WTC11 (cell line): ENCODE measurements around the gene PLA2G5. TPM values are rescaled to one million over a fixed set of nuclear protein-coding genes. Genes with fewer than 3 reads are reported as not detected.

Experiments used
- ATAC-seq: fragments of 200-7000 bp; cut with Tn5 transposase; 2 replicates; pipeline ENCODE4 v1.10.0; 2021; ENCODE audit warnings: mild to moderate bottlenecking, moderate library complexity
- CTCF ChIA-PET: fragments of 300-600 bp; sonication (Branson Sonifier 250); formaldehyde crosslinking; loops from one replicate; lab custom pipeline; 2021; ENCODE audit warnings: antibody characterized with exemption; lab: Charles Lee
- POLR2A ChIA-PET: fragments of 350-600 bp; sonication (Branson Sonifier 250); formaldehyde crosslinking; loops from one replicate; lab custom pipeline; 2021; ENCODE audit warnings: antibody characterized with exemption; lab: Charles Lee
- DNase-seq: peaks from one replicate; pipeline ENCODE4 v3.0.0; 2021; ENCODE audit warnings: low spot score
- H3K27ac Mint-ChIP-seq: 2 replicates; pipeline ENCODE4 v1.8.0; 2021; ENCODE audit warnings: mixed read lengths
- H3K27me3 Mint-ChIP-seq: 2 replicates; pipeline ENCODE4 v1.8.0; 2021; ENCODE audit warnings: low read depth, mild to moderate bottlenecking, moderate library complexity, mixed read lengths
- H3K36me3 Mint-ChIP-seq: 2 replicates; pipeline ENCODE4 v1.8.0; 2021; ENCODE audit warnings: mixed read lengths
- H3K4me1 Mint-ChIP-seq: 2 replicates; pipeline ENCODE4 v1.8.0; 2022; ENCODE audit warnings: mixed read lengths
- H3K4me3 Mint-ChIP-seq: 2 replicates; pipeline ENCODE4 v1.8.0; 2021; ENCODE audit warnings: mild to moderate bottlenecking, moderate library complexity, mixed read lengths
- H3K9me3 Mint-ChIP-seq: 2 replicates; pipeline ENCODE4 v1.8.0; 2021; ENCODE audit warnings: mixed read lengths
- CREB1 ChIP-seq: sonication (generic); formaldehyde crosslinking; IDR thresholded peaks from 2 replicates; pipeline ENCODE4 v1.8.0; 2023; ENCODE audit warnings: mild to moderate bottlenecking, missing genetic modification reagents
- KAT7 ChIP-seq: sonication (generic); formaldehyde crosslinking; IDR thresholded peaks from 2 replicates; pipeline ENCODE4 v1.8.1; 2023; ENCODE audit warnings: missing genetic modification reagents, mild to moderate bottlenecking, borderline replicate concordance
- MYBL2 ChIP-seq: sonication (generic); formaldehyde crosslinking; IDR thresholded peaks from 2 replicates; pipeline ENCODE4 v1.8.1; 2023; ENCODE audit warnings: mild to moderate bottlenecking, moderate library complexity, missing genetic modification reagents
- NR2C2 ChIP-seq: sonication (generic); formaldehyde crosslinking; IDR thresholded peaks from 2 replicates; pipeline ENCODE4 v1.8.0; 2022; ENCODE audit warnings: mild to moderate bottlenecking, missing genetic modification reagents
- RORB ChIP-seq: fragments of 250-450 bp; sonication (Bioruptor Pico); IDR thresholded peaks from 2 replicates; pipeline ENCODE4 v1.9.0; 2021; ENCODE audit warnings: mild to moderate bottlenecking
- SOX15 ChIP-seq: fragments of 250-450 bp; sonication (Bioruptor Pico); IDR thresholded peaks from 2 replicates; pipeline ENCODE4 v1.9.0; 2021; ENCODE audit warnings: mild to moderate bottlenecking
- TEAD1 ChIP-seq: sonication (generic); formaldehyde crosslinking; IDR thresholded peaks from 2 replicates; pipeline ENCODE4 v1.8.0; 2022; ENCODE audit warnings: mild to moderate bottlenecking, missing genetic modification reagents
- TP53 ChIP-seq: sonication (generic); formaldehyde crosslinking; IDR thresholded peaks from 2 replicates; pipeline ENCODE4 v1.8.1; 2023; ENCODE audit warnings: mild to moderate bottlenecking, missing genetic modification reagents
- ZNF281 ChIP-seq: sonication (generic); formaldehyde crosslinking; IDR thresholded peaks from 2 replicates; pipeline ENCODE4 v1.8.0; 2023; ENCODE audit warnings: mild to moderate bottlenecking, missing genetic modification reagents
- ZNF671 ChIP-seq: fragments of 250-450 bp; sonication (Bioruptor Pico); IDR thresholded peaks from 2 replicates; pipeline ENCODE4 v1.8.0; 2021; ENCODE audit warnings: mild to moderate bottlenecking
- total RNA-seq: library from RNA; stranded (reverse); gene quantifications from 3 replicates; pipeline ENCODE4 v1.2.3, GENCODE V29; 2021
- TF ChIP-seq, protein P1 (sequence below): sonication (generic); formaldehyde crosslinking; IDR thresholded peaks from 2 replicates; pipeline ENCODE4 v1.8.1; 2022; ENCODE audit warnings: low read depth, missing genetic modification reagents, borderline replicate concordance
- TF ChIP-seq, protein P2 (sequence below): fragments of 250-450 bp; sonication (Bioruptor Pico); IDR thresholded peaks from 2 replicates; pipeline ENCODE4 v1.8.0; 2021; ENCODE audit warnings: mild to moderate bottlenecking
- TF ChIP-seq, protein P3 (sequence below): sonication (generic); formaldehyde crosslinking; IDR thresholded peaks from 2 replicates; pipeline ENCODE4 v1.8.0; 2022; ENCODE audit warnings: mild to moderate bottlenecking, missing genetic modification reagents
- TF ChIP-seq, protein P4 (sequence below): sonication (generic); formaldehyde crosslinking; IDR thresholded peaks from 2 replicates; pipeline ENCODE4 v1.8.0; 2022; ENCODE audit warnings: mild to moderate bottlenecking, missing genetic modification reagents
- TF ChIP-seq, protein P5 (sequence below): fragments of 200-600 bp; IDR thresholded peaks from 2 replicates; pipeline ENCODE4 v1.8.0; 2022; ENCODE audit warnings: antibody characterized with exemption
- TF ChIP-seq, protein P6 (sequence below): fragments of 250-450 bp; sonication (Bioruptor Pico); IDR thresholded peaks from 2 replicates; pipeline ENCODE4 v1.9.0; 2021; ENCODE audit warnings: mild to moderate bottlenecking

PLA2G5 gene
- total RNA-seq, 1 experiment from 2014 or later = not detected

DNA sequence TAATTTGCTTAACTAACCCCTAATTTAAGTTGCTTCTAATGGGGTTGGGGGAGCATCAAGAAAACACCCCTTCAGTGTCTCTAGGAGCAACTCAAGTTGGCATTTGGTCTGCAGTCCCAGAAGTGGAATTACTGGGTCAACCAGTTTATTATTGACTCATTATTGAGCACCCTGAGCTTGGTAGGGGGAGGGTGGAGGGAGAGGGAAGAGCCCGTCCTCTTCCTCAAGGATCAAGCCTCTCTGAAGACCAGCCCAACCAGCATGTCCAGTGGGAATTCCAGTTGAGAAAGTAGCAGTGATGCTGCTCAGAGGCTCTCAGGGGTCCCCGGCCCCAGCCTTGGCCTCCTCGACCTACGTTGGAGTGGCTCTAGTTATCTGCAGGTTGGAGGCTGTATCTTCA is 67.1 kb downstream of the PLA2G5 start (continued):
- TF ChIP-seq, protein P1, sequence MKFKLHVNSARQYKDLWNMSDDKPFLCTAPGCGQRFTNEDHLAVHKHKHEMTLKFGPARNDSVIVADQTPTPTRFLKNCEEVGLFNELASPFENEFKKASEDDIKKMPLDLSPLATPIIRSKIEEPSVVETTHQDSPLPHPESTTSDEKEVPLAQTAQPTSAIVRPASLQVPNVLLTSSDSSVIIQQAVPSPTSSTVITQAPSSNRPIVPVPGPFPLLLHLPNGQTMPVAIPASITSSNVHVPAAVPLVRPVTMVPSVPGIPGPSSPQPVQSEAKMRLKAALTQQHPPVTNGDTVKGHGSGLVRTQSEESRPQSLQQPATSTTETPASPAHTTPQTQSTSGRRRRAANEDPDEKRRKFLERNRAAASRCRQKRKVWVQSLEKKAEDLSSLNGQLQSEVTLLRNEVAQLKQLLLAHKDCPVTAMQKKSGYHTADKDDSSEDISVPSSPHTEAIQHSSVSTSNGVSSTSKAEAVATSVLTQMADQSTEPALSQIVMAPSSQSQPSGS (CRISPR knock-in tag) = no peak
- TF ChIP-seq, protein P2, sequence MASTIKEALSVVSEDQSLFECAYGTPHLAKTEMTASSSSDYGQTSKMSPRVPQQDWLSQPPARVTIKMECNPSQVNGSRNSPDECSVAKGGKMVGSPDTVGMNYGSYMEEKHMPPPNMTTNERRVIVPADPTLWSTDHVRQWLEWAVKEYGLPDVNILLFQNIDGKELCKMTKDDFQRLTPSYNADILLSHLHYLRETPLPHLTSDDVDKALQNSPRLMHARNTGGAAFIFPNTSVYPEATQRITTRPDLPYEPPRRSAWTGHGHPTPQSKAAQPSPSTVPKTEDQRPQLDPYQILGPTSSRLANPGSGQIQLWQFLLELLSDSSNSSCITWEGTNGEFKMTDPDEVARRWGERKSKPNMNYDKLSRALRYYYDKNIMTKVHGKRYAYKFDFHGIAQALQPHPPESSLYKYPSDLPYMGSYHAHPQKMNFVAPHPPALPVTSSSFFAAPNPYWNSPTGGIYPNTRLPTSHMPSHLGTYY = no peak
- TF ChIP-seq, protein P3, sequence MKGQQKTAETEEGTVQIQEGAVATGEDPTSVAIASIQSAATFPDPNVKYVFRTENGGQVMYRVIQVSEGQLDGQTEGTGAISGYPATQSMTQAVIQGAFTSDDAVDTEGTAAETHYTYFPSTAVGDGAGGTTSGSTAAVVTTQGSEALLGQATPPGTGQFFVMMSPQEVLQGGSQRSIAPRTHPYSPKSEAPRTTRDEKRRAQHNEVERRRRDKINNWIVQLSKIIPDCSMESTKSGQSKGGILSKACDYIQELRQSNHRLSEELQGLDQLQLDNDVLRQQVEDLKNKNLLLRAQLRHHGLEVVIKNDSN (CRISPR knock-in tag) = no peak
- TF ChIP-seq, protein P4, sequence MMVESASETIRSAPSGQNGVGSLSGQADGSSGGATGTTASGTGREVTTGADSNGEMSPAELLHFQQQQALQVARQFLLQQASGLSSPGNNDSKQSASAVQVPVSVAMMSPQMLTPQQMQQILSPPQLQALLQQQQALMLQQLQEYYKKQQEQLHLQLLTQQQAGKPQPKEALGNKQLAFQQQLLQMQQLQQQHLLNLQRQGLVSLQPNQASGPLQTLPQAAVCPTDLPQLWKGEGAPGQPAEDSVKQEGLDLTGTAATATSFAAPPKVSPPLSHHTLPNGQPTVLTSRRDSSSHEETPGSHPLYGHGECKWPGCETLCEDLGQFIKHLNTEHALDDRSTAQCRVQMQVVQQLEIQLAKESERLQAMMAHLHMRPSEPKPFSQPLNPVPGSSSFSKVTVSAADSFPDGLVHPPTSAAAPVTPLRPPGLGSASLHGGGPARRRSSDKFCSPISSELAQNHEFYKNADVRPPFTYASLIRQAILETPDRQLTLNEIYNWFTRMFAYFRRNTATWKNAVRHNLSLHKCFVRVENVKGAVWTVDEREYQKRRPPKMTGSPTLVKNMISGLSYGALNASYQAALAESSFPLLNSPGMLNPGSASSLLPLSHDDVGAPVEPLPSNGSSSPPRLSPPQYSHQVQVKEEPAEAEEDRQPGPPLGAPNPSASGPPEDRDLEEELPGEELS = no peak
- no peak for TF ChIP-seq KAT7
- TF ChIP-seq CREB1 = no peak
- no peak for TF ChIP-seq RORB (CRISPR knock-in tag)
- TF ChIP-seq ZNF671 (CRISPR knock-in tag) = no peak
- TF ChIP-seq TP53 (CRISPR knock-in tag) = no peak
- no peak for TF ChIP-seq TEAD1 (CRISPR knock-in tag)
- TF ChIP-seq ZNF281 = no peak
- TF ChIP-seq, all 79 proteins: peak for 0

DNA sequence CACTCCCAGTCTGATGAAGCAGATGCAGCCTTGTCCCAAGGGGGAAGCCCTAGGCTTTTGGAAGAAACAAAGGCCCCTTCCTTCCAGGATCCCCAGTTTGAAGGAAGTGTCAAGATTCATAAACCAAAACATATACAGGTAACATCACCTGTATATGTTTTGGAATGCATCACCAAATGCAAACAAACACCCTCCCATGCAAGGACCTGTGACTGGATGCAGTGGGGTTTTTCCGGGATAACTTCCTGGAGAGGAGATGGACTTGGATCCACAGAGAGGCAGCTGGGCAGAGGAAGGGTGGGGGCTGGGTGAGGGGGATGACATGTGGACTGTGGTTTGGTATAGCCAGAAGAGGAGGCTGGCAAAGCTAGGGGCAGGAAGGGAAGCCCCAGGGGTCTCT is 67.6 kb downstream of the PLA2G5 start:
- no peak overlapping the region for H3K4me3 Mint-ChIP-seq
- 0 out of 2 replicates have a peak, but pooled peaks cover 3% of the 10 kb centered on the region for H3K27me3 Mint-ChIP-seq
- POLR2A ChIA-PET = no interaction called here
- no peaks in the 10 kb centered on the region for H3K4me1 Mint-ChIP-seq
- TF ChIP-seq NR2C2 (CRISPR knock-in tag) (no peak), SOX15 (CRISPR knock-in tag) (no peak), MYBL2 (CRISPR knock-in tag) (no peak), CREB1 (no peak), ZNF671 (CRISPR knock-in tag) (no peak)
- TF ChIP-seq, protein P5, sequence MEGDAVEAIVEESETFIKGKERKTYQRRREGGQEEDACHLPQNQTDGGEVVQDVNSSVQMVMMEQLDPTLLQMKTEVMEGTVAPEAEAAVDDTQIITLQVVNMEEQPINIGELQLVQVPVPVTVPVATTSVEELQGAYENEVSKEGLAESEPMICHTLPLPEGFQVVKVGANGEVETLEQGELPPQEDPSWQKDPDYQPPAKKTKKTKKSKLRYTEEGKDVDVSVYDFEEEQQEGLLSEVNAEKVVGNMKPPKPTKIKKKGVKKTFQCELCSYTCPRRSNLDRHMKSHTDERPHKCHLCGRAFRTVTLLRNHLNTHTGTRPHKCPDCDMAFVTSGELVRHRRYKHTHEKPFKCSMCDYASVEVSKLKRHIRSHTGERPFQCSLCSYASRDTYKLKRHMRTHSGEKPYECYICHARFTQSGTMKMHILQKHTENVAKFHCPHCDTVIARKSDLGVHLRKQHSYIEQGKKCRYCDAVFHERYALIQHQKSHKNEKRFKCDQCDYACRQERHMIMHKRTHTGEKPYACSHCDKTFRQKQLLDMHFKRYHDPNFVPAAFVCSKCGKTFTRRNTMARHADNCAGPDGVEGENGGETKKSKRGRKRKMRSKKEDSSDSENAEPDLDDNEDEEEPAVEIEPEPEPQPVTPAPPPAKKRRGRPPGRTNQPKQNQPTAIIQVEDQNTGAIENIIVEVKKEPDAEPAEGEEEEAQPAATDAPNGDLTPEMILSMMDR = no peak
- TF ChIP-seq, protein P6, sequence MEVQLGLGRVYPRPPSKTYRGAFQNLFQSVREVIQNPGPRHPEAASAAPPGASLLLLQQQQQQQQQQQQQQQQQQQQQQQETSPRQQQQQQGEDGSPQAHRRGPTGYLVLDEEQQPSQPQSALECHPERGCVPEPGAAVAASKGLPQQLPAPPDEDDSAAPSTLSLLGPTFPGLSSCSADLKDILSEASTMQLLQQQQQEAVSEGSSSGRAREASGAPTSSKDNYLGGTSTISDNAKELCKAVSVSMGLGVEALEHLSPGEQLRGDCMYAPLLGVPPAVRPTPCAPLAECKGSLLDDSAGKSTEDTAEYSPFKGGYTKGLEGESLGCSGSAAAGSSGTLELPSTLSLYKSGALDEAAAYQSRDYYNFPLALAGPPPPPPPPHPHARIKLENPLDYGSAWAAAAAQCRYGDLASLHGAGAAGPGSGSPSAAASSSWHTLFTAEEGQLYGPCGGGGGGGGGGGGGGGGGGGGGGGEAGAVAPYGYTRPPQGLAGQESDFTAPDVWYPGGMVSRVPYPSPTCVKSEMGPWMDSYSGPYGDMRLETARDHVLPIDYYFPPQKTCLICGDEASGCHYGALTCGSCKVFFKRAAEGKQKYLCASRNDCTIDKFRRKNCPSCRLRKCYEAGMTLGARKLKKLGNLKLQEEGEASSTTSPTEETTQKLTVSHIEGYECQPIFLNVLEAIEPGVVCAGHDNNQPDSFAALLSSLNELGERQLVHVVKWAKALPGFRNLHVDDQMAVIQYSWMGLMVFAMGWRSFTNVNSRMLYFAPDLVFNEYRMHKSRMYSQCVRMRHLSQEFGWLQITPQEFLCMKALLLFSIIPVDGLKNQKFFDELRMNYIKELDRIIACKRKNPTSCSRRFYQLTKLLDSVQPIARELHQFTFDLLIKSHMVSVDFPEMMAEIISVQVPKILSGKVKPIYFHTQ (CRISPR knock-in tag) = no peak
- TF ChIP-seq, all 79 proteins: peak for 0
- H3K9me3 Mint-ChIP-seq = peaks cover 15% of the 10 kb centered on the region
- H3K36me3 Mint-ChIP-seq = peaks cover 8% of the 10 kb centered on the region
- ATAC-seq (no peak), DNase-seq (no peak)
- CTCF ChIA-PET = no interaction called here
- H3K27ac Mint-ChIP-seq = no peak overlapping the region
